Uterus (tissue), 4 donors: ENCODE measurements around the gene DSC3. TPM values are rescaled to one million over a fixed set of nuclear protein-coding genes. Genes with fewer than 3 reads are reported as not detected.
"Not testable (repeated sequence)": the region's sequence is repeated elsewhere in the genome, so short reads cannot be mapped to it uniquely, and the experiment has no call there.

ENCODE experiments used
- DNase-seq, 2 donors: peaks; one replicate each; pipeline ENCODE4 v3.0.0-alpha.2; 2019 to 2020
- H3K27ac ChIP-seq, 2 donors: fragments of 200-600 bp; sonication (generic); 1 replicate in 1 of 2; 2 replicates in 1 of 2; pipeline ENCODE4 v1.5.1; 2016 to 2018
- H3K27me3 ChIP-seq, 2 donors: fragments of 200-600 bp; sonication (generic); one replicate each; pipeline ENCODE4 v1.5.1; 2018 to 2019; ENCODE audit warnings: control low read depth in 1 of 2
- H3K36me3 ChIP-seq, 2 donors: fragments of 200-600 bp; sonication (generic); one replicate each; pipeline ENCODE4 v1.5.1; 2019; ENCODE audit warnings: control low read depth in 1 of 2
- H3K4me1 ChIP-seq, 2 donors: fragments of 200-600 bp; sonication (generic); one replicate each; pipeline ENCODE4 v1.5.1; 2018 to 2019; ENCODE audit warnings: control low read depth in 1 of 2
- H3K4me3 ChIP-seq, 2 donors: fragments of 200-600 bp; sonication (generic); 1 replicate in 1 of 2; 2 replicates in 1 of 2; pipeline ENCODE4 v1.5.1; 2018 to 2019; ENCODE audit warnings: mild to moderate bottlenecking in 1 of 2
- H3K9me3 ChIP-seq, 2 donors: fragments of 200-600 bp; sonication (generic); one replicate each; pipeline ENCODE4 v1.5.1; 2019; ENCODE audit warnings: control low read depth in 1 of 2
- POLR2A ChIP-seq, 2 donors: fragments of 450-650 bp; IDR thresholded peaks; one replicate each; pipeline ENCODE4 v1.6.1; 2016; ENCODE audit warnings: antibody characterized with exemption in 2 of 2, mild to moderate bottlenecking in 1 of 2, moderate library complexity in 1 of 2
- intact Hi-C: fragments of 100-400 bp; cut with DNase I; formaldehyde crosslinking; loops from one replicate; pipeline ENCODE4 v1.15.1; 2023; ENCODE audit warnings: low total_unique reads
- total RNA-seq, 4 donors: library from RNA; depleted of rRNA in 3 of 4; stranded (reverse); fragments of >200 nt in 3 of 4; gene quantifications; one replicate each; pipeline versions ENCODE4 v1.1.0 to v1.2.4, GENCODE V29; 2014 to 2023
- TF ChIP-seq, protein P1 (sequence below), 4 experiments: fragments of 200-600 bp in 2 of 4; fragments of 450-650 bp in 2 of 4; sonication (generic) in 2 of 4; IDR thresholded peaks; one replicate each; pipeline ENCODE4 v1.5.1; 2016 to 2019; ENCODE audit warnings: antibody characterized with exemption in 4 of 4, mild to moderate bottlenecking in 2 of 4, moderate library complexity in 1 of 4
- donor health status: DM: yes; HTN: yes; CAD: no.

Gene DSC3
- total RNA-seq, 4 donors from 2014 or later: 1.3 to 15.7 TPM; not detected in 2

DNA sequence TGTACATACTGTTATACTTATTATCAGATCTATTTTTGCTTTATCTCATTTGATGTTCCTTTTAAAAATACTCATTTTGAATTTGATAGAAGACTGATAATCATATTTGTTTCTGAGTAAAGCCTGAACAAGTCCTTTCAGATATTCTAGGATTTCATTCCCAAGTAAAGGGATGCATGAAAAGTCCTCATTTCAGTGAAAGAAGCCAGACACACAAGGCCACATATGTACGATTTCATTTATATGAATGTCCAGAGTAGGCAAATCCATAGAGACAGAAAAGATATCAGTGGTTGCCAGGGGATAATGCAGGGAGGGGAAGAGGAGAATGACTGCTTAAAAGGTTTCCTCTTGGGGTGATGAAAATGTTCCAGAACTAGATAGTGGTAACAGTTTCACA is 53.4 kb downstream of the DSC3 start:
- DNase-seq: no peak
- intact Hi-C loops: no loop called here
- Histone ChIP-seq H3K9me3 (no peaks in the 10 kb centered on the region), H3K4me1 (no peaks in the 10 kb centered on the region), H3K27me3 (no peaks in the 10 kb centered on the region), H3K27ac (no peak overlapping the region), H3K4me3 (no peak overlapping the region), H3K36me3 (no peaks in the 10 kb centered on the region)
- TF ChIP-seq, protein P1, sequence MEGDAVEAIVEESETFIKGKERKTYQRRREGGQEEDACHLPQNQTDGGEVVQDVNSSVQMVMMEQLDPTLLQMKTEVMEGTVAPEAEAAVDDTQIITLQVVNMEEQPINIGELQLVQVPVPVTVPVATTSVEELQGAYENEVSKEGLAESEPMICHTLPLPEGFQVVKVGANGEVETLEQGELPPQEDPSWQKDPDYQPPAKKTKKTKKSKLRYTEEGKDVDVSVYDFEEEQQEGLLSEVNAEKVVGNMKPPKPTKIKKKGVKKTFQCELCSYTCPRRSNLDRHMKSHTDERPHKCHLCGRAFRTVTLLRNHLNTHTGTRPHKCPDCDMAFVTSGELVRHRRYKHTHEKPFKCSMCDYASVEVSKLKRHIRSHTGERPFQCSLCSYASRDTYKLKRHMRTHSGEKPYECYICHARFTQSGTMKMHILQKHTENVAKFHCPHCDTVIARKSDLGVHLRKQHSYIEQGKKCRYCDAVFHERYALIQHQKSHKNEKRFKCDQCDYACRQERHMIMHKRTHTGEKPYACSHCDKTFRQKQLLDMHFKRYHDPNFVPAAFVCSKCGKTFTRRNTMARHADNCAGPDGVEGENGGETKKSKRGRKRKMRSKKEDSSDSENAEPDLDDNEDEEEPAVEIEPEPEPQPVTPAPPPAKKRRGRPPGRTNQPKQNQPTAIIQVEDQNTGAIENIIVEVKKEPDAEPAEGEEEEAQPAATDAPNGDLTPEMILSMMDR (IDR thresholded peaks at IDR 0.05): no peak
- TF ChIP-seq POLR2A (IDR thresholded peaks at IDR 0.05): no peak

DNA sequence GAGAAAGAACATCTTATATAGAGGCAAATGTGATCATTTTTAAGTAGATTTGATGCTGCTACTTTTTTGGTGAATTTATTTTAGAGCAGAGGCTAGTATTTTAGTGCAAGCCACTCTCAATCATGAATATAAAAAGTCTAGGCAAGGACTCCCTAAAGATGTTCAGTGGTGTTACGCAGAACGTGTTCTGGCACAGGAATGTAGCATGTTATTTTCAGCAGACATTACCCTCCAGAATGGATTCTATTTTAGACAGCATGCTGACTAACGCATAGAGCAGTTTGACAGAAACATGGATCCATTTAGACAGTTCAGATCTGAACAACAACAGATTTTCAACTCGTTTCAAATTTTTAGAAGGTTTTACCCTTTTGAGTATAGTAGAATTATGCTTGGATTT is 54.1 kb downstream of the DSC3 start:
- Histone ChIP-seq H3K36me3 (no peaks in the 10 kb centered on the region), H3K27me3 (no peaks in the 10 kb centered on the region), H3K27ac (no peak overlapping the region), H3K4me3 (no peak overlapping the region), H3K9me3 (no peaks in the 10 kb centered on the region), H3K4me1 (no peaks in the 10 kb centered on the region)
- intact Hi-C loops: no loop called here
- DNase-seq: no peak
- TF ChIP-seq POLR2A (IDR thresholded peaks at IDR 0.05): no peak
- TF ChIP-seq, protein P1 (IDR thresholded peaks at IDR 0.05): no peak

DNA sequence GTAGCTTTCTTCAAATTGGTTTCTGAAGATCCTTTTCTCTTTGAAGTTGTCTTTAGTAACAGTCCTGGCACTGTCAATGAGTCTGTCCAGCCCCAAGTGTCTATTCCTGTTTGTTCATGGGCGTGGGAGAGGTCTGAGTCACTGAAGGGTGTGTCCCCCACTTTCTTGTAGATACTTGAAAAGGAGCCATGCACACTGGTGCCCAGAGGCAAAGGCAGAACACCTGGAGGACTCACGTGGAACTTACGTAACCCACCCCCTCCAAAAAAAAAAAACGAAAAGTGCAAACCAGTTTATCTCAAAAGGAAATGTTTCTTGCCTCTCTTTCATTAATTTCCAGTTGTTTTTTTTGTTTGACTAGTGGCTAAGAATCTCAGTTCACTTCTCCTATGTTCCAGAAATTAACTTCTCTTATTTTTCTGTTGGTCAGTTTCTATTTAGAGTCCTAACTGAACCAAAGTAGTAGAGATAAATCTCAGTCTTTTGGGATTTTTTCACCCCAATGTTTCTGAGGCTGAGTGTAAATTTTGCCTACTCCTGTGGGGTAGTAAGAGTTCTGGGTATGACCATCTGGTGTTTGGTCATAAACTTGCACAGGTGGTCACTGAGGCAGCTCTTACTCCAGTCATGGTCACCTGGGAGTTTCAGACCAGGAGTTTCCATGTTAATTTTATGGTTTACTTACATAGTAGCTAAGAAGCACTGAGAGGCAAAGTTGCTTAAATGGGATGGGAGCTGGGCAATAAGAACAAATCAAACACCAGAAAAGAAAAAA is 54.9 kb downstream of the DSC3 start:
- no peak overlapping the region for H3K4me3 ChIP-seq
- H3K4me1 ChIP-seq: no peaks in the 10 kb centered on the region
- intact Hi-C loops: no loop called here
- no peak for DNase-seq
- H3K9me3 ChIP-seq: no peaks in the 10 kb centered on the region
- no peaks in the 10 kb centered on the region for H3K27me3 ChIP-seq
- H3K36me3 ChIP-seq: no peaks in the 10 kb centered on the region
- H3K27ac ChIP-seq: no peak overlapping the region
- no peak for TF ChIP-seq POLR2A (IDR thresholded peaks at IDR 0.05)
- TF ChIP-seq, protein P1 (IDR thresholded peaks at IDR 0.05): no peak

DNA sequence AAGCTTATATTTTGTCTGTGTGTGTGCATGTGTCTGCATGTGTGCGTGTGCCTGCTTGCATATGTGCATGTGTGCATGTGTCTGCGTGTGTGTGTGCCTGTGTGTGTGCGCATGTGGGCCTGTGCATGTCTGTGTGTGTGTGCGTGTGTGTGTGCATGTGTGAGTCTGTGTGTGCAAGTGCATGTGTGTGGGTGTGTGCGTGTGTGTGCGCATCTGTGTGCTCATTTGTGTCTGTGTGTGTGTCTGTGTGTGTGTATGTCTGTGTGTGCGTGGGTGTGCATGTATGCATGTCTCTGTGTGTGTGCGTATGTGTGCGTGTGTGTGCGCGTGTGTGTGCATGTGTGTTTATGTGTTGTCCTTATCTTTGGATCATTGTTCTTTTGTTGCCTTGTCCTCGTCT is 56.8 kb downstream of the DSC3 start:
- no peak overlapping the region for H3K27ac ChIP-seq
- no peaks in the 10 kb centered on the region for H3K36me3 ChIP-seq
- no peak overlapping the region for H3K4me3 ChIP-seq
- no peak for DNase-seq
- H3K4me1 ChIP-seq: no peaks in the 10 kb centered on the region
- H3K9me3 ChIP-seq: no peaks in the 10 kb centered on the region
- no peaks in the 10 kb centered on the region for H3K27me3 ChIP-seq
- intact Hi-C loops: no loop called here
- TF ChIP-seq, protein P1 (IDR thresholded peaks at IDR 0.05): no peak
- TF ChIP-seq POLR2A (IDR thresholded peaks at IDR 0.05): no peak

DNA sequence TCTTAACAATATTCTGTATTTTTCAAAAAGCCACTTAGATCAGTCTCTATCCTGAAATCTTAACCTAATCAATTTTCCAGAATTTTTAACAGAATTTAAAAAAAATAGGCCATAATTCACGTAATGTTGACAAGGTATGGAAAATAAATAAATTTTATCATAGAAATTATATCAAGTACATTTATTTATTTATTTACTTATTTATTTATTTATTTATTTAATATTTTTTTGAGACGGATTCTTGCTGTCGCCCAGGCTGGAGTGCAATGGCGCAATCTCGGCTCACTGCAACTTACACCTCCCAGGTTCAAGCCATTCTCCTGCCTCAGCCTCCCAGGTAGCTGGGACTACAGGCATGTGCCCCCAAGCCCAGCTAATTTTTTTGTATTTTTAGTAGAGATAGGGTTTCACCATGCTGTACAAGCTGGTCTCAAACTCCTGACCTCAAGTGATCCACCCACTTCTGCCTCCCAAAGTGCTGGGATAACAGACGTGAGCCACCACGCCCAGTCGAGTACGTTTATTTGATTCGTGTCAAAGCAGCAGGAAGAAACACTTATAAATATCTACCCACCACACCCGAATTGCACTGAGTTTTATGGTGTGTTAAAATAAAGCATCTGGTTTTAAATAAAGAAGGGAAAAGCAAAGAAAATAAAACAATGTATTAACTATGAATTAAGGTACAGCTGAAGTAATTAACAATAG is 60.1 kb downstream of the DSC3 start:
- Histone ChIP-seq H3K4me3 (no peak overlapping the region), H3K9me3 (no peaks in the 10 kb centered on the region), H3K36me3 (no peaks in the 10 kb centered on the region), H3K27ac (no peak overlapping the region), H3K4me1 (no peaks in the 10 kb centered on the region), H3K27me3 (no peaks in the 10 kb centered on the region)
- DNase-seq: no peak
- intact Hi-C loops: no loop called here
- TF ChIP-seq POLR2A (IDR thresholded peaks at IDR 0.05): no peak
- TF ChIP-seq, protein P1 (IDR thresholded peaks at IDR 0.05): no peak

DNA sequence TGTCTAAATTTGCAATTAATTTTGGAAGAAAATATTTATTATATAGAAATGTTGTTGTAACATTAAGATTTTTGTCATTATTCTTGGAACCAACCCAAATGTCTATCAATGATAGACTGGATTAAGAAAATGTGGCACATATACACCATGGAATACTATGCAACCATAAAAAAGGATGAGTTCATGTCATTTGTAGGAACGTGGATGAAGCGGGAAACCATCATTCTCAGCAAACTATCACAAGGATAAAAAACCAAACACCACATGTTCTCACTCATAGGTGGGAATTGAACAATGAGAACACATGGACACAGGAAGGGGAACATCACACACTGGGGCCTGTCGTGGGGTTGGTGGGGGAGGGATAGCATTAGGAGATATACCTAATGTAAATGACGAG is 64.5 kb downstream of the DSC3 start:
- H3K27me3 ChIP-seq, H3K4me3 ChIP-seq, intact Hi-C loops, DNase-seq, H3K36me3 ChIP-seq, H3K27ac ChIP-seq, H3K4me1 ChIP-seq, H3K9me3 ChIP-seq: not testable (repeated sequence)
